Ishikawa (cell line): ENCODE results near the gene CROCC2.

Experiments
- CEBPB ChIP-seq: IDR thresholded peaks from 2 replicates; pipeline ENCODE4 v1.6.1; 2012
- EP300 ChIP-seq: IDR thresholded peaks from 2 replicates; pipeline ENCODE4 v1.6.1; 2012; ENCODE audit warnings: borderline replicate concordance
- NFIC ChIP-seq: IDR thresholded peaks from 2 replicates; pipeline ENCODE4 v1.6.1; 2012
- RAD21 ChIP-seq: IDR thresholded peaks from 2 replicates; pipeline ENCODE4 v1.6.1; 2012; ENCODE audit warnings: low read depth
- TAF1 ChIP-seq: IDR thresholded peaks from 2 replicates; pipeline ENCODE4 v1.6.1; 2012; ENCODE audit warnings: low read depth, mild to moderate bottlenecking
- TEAD4 ChIP-seq: IDR thresholded peaks from 2 replicates; pipeline ENCODE4 v1.6.1; 2012
- YY1 ChIP-seq: IDR thresholded peaks from 2 replicates; pipeline ENCODE4 v1.6.1; 2012; ENCODE audit warnings: low read depth
- ZBTB7A ChIP-seq: IDR thresholded peaks from 2 replicates; pipeline ENCODE4 v1.6.1; 2012; ENCODE audit warnings: low read depth
- TF ChIP-seq, protein P1 (sequence below): IDR thresholded peaks from 2 replicates; pipeline ENCODE4 v1.6.1; 2012
- TF ChIP-seq, protein P2 (sequence below): IDR thresholded peaks from 2 replicates; pipeline ENCODE4 v1.6.1; 2012; ENCODE audit warnings: low read depth, mild to moderate bottlenecking
- TF ChIP-seq, protein P3 (sequence below): IDR thresholded peaks from 2 replicates; pipeline ENCODE4 v1.6.1; 2012

DNA sequence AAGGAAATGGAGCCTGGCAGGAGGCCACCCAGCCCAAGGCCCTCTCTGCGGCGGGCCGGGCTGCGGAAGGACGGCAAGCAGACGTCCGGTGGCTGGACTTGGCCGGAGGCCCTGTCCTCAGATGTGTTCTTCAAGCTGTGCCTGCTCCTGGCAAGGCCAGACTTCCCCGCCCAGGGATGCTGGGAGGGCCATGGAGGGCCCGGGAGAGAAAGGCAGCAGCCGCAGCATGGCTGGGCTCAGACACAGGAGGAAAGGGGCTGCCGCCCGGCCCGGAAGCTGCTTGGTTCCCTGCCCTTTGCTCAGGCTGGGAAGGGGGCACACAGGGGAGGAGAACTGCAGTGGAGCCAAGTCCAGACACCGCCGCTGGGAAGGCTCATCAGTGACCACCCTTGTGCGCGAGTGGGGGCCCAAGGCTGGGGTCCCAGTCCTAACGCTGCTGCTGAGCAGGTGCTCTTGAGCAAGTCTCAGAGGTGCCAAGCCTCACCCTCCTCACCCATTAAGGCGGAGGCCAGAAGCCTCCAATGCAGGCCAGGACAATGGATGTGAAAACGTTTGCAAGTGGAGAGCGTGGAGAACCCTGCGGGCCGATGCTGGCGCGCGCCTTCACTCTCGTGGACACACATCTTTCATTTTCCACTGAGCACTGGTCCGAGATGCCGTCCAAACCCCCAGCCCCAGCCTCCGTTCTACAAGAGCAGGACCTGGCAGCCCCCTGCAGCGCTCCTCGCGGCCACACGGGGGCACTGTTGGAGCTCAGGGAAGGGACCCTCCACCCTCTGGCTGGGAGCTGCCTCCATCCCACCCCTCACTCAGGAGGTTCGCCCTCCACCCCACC is 7.9 kb downstream of the CROCC2 start:
- TF ChIP-seq RAD21 (peak; percentile 77), CEBPB (no peak), YY1 (0 out of 2 replicates have a peak, but pooled peaks have one; percentile 45), EP300 (peak; percentile 69), TAF1 (no peak), NFIC (peak; percentile 88), TEAD4 (no peak), ZBTB7A (peak; percentile 95; the same call in 1 of the 2 replicates)
- TF ChIP-seq, protein P1, sequence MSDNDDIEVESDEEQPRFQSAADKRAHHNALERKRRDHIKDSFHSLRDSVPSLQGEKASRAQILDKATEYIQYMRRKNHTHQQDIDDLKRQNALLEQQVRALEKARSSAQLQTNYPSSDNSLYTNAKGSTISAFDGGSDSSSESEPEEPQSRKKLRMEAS: no peak
- TF ChIP-seq, protein P2, sequence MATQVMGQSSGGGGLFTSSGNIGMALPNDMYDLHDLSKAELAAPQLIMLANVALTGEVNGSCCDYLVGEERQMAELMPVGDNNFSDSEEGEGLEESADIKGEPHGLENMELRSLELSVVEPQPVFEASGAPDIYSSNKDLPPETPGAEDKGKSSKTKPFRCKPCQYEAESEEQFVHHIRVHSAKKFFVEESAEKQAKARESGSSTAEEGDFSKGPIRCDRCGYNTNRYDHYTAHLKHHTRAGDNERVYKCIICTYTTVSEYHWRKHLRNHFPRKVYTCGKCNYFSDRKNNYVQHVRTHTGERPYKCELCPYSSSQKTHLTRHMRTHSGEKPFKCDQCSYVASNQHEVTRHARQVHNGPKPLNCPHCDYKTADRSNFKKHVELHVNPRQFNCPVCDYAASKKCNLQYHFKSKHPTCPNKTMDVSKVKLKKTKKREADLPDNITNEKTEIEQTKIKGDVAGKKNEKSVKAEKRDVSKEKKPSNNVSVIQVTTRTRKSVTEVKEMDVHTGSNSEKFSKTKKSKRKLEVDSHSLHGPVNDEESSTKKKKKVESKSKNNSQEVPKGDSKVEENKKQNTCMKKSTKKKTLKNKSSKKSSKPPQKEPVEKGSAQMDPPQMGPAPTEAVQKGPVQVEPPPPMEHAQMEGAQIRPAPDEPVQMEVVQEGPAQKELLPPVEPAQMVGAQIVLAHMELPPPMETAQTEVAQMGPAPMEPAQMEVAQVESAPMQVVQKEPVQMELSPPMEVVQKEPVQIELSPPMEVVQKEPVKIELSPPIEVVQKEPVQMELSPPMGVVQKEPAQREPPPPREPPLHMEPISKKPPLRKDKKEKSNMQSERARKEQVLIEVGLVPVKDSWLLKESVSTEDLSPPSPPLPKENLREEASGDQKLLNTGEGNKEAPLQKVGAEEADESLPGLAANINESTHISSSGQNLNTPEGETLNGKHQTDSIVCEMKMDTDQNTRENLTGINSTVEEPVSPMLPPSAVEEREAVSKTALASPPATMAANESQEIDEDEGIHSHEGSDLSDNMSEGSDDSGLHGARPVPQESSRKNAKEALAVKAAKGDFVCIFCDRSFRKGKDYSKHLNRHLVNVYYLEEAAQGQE: no peak
- TF ChIP-seq, protein P3, sequence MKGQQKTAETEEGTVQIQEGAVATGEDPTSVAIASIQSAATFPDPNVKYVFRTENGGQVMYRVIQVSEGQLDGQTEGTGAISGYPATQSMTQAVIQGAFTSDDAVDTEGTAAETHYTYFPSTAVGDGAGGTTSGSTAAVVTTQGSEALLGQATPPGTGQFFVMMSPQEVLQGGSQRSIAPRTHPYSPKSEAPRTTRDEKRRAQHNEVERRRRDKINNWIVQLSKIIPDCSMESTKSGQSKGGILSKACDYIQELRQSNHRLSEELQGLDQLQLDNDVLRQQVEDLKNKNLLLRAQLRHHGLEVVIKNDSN: no peak
